ENCODE results near the gene CRADD. TPM values are rescaled to one million over a fixed set of nuclear protein-coding genes. Genes with fewer than 3 reads are reported as not detected.

Gene CRADD
- total RNA-seq, 1 experiment from 2014 or later = 10.1 TPM

GRCh38 chr12:93743229-93743998 is 66.2 kb downstream of the CRADD start:
- CTCF ChIA-PET = no interaction called here

GRCh38 chr12:93743999-93744689 is 67.0 kb downstream of the CRADD start:
- Mint-ChIP-seq H3K4me1 (ENCODE audit: low read depth, unreplicated experiment) (peaks cover 12% of the 10 kb centered on the region), H3K36me3 (ENCODE audit: insufficient read depth, unreplicated experiment) (peaks cover 15% of the 10 kb centered on the region), H3K27me3 (ENCODE audit: unreplicated experiment) (no peaks in the 10 kb centered on the region), H3K27ac (ENCODE audit: unreplicated experiment) (no peak overlapping the region), H3K4me3 (ENCODE audit: low read depth, unreplicated experiment) (no peak overlapping the region), H3K9me3 (ENCODE audit: low read depth, unreplicated experiment) (no peaks in the 10 kb centered on the region)
- BruUV-seq (replicated peaks) = no TSS peak
- intact Hi-C loops (cut with micrococcal nuclease; ENCODE audit: unreplicated experiment) = loop anchor here (2.0 to 5.0 kb wide), 2 partner anchors 173 to 242 kb away; no protein-coding TSS in a partner anchor
- TF ChIP-seq, protein P1, sequence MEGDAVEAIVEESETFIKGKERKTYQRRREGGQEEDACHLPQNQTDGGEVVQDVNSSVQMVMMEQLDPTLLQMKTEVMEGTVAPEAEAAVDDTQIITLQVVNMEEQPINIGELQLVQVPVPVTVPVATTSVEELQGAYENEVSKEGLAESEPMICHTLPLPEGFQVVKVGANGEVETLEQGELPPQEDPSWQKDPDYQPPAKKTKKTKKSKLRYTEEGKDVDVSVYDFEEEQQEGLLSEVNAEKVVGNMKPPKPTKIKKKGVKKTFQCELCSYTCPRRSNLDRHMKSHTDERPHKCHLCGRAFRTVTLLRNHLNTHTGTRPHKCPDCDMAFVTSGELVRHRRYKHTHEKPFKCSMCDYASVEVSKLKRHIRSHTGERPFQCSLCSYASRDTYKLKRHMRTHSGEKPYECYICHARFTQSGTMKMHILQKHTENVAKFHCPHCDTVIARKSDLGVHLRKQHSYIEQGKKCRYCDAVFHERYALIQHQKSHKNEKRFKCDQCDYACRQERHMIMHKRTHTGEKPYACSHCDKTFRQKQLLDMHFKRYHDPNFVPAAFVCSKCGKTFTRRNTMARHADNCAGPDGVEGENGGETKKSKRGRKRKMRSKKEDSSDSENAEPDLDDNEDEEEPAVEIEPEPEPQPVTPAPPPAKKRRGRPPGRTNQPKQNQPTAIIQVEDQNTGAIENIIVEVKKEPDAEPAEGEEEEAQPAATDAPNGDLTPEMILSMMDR (IDR thresholded peaks at IDR 0.05; ENCODE audit: unreplicated experiment) = no peak
- DNase-seq = no peak
- CTCF ChIA-PET = no interaction called here

More at GRCh38 chr12:93743229-93743998, 66.2 kb downstream of the CRADD start:
- H3K27me3 Mint-ChIP-seq (ENCODE audit: unreplicated experiment) = no peaks in the 10 kb centered on the region
- H3K4me1 Mint-ChIP-seq (ENCODE audit: low read depth, unreplicated experiment) = peaks cover 11% of the 10 kb centered on the region
- H3K9me3 Mint-ChIP-seq (ENCODE audit: low read depth, unreplicated experiment) = no peaks in the 10 kb centered on the region
- H3K36me3 Mint-ChIP-seq (ENCODE audit: insufficient read depth, unreplicated experiment) = peaks cover 15% of the 10 kb centered on the region
- no peak for DNase-seq
- H3K27ac Mint-ChIP-seq (ENCODE audit: unreplicated experiment) = no peak overlapping the region
- H3K4me3 Mint-ChIP-seq (ENCODE audit: low read depth, unreplicated experiment) = peak overlapping the region; percentile 64
- BruUV-seq (replicated peaks) = no TSS peak
- TF ChIP-seq, protein P1 (IDR thresholded peaks at IDR 0.05; ENCODE audit: unreplicated experiment) = no peak
- intact Hi-C loops (cut with micrococcal nuclease; ENCODE audit: unreplicated experiment) = loop anchor here (2.0 to 5.0 kb wide), 2 partner anchors 173 to 241 kb away; no protein-coding TSS in a partner anchor

DNA sequence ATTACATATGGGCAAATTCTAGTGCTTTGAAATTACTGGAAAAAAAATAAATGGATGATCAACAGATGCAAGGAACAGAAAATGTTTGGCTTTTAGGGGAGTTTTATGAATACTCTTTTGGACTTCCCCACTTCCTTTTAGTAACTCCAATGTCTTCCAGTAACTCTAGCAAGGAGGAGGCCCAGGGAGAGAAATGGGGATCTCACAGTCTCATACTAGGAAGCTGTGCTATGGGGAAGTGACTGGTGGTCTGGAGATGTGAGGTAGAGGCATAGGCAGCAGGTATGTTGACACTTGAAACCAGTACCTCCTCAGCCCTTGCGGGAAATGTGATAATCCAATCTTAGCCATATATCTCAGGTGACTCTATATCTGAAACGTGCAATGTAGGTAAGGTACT is 68.1 kb downstream of the CRADD start:
- Mint-ChIP-seq H3K27me3 (ENCODE audit: unreplicated experiment) (no peaks in the 10 kb centered on the region), H3K4me3 (ENCODE audit: low read depth, unreplicated experiment) (no peak overlapping the region), H3K27ac (ENCODE audit: unreplicated experiment) (no peak overlapping the region), H3K36me3 (ENCODE audit: insufficient read depth, unreplicated experiment) (peaks cover 15% of the 10 kb centered on the region), H3K4me1 (ENCODE audit: low read depth, unreplicated experiment) (peaks cover 19% of the 10 kb centered on the region), H3K9me3 (ENCODE audit: low read depth, unreplicated experiment) (no peaks in the 10 kb centered on the region)
- BruUV-seq (replicated peaks) = no TSS peak
- no peak for DNase-seq
- CTCF ChIA-PET = no interaction called here
- TF ChIP-seq, protein P1 (IDR thresholded peaks at IDR 0.05; ENCODE audit: unreplicated experiment) = no peak
- intact Hi-C loops (cut with micrococcal nuclease; ENCODE audit: unreplicated experiment) = no loop called here

DNA sequence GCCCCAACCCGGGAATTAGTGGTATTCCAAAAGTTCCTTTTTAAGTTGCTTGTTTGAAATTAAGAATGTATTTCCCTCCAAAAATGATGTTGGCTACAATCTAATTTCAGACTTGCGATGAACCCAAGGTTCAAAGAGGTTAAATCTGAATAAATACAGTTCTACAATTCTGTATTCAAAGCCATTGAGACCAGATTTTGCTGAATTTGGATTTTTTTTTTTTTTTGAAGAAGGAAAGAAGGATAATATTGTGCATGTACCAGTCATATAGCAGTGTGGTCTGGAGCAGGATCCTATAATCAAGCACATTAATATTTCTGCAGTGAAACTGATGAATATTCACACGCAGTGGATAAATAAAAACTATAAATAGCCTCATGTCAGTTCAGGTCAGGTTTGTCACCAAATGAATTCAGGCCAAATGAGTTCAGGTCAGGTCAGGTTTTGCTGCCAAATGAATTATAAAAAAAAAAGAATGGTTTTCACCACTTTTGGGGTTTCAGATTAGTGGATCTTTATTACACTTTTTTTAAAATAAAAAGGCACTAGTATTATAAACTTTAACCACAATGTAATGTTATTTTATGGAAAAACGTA is 69.5 kb downstream of the CRADD start:
- CTCF ChIA-PET = no interaction called here
- no peak for DNase-seq
- H3K9me3 Mint-ChIP-seq (ENCODE audit: low read depth, unreplicated experiment) = no peaks in the 10 kb centered on the region
- H3K4me1 Mint-ChIP-seq (ENCODE audit: low read depth, unreplicated experiment) = peaks cover 14% of the 10 kb centered on the region
- H3K27me3 Mint-ChIP-seq (ENCODE audit: unreplicated experiment) = no peaks in the 10 kb centered on the region
- H3K27ac Mint-ChIP-seq (ENCODE audit: unreplicated experiment) = no peak overlapping the region
- TF ChIP-seq, protein P1 (IDR thresholded peaks at IDR 0.05; ENCODE audit: unreplicated experiment) = no peak
- intact Hi-C loops (cut with micrococcal nuclease; ENCODE audit: unreplicated experiment) = no loop called here
- BruUV-seq (replicated peaks) = no TSS peak
- peaks cover 13% of the 10 kb centered on the region for H3K36me3 Mint-ChIP-seq (ENCODE audit: insufficient read depth, unreplicated experiment)
- no peak overlapping the region for H3K4me3 Mint-ChIP-seq (ENCODE audit: low read depth, unreplicated experiment)
